Fibroblast of skin of abdomen (primary cell): ENCODE results near the gene ADM5.

Experiments
- DNase-seq: peaks from one replicate; pipeline ENCODE4 v3.0.0-alpha.2; 2013

Gene ADM5

GRCh38 chr19:49680421-49681351 lies 8.7 kb upstream of the ADM5 start:
- DNase-seq = peak; percentile 79

- DNase-seq = no peak
Measured at GRCh38 chr19:49681830-49682229, 7.6 kb upstream of the ADM5 start.

DNA sequence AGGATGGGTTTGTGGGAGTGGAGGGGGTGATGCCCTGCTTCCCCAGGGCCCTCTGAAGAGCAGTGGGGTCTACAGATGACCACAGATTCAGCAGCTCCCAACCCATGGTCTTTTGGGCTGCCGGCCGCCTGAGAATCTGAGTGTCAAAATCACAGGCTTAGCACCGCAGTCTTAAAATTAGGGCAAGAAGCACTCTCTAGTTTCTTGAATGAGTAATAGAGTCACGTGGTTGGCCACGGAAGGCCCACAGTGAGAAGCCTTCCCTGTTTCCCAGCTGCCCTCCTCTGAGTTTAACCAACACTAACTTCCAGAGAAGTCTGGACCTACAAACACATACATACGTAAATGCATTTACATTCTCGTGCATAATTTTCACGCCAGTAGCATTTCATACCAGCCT lies 7.1 kb upstream of the ADM5 start:
- no peak for DNase-seq

DNA sequence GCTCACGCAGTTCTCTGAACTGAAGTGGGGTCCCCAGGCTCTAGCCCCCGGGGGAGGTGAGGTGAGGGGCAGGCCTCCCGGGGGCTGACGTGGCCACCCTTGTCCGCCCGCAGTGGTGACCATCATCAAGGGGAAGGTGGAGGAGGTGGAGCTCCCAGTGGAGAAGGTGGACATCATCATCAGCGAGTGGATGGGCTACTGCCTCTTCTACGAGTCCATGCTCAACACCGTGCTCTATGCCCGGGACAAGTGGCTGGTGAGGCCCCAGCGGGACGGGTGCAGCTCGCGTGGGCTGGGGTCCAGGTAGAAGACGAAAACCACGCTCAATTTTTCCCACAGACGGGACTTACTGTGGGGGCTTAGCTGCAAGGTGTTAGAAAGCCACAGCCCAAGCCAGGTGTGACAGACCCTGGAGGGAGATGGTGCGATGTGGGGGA lies 5.6 kb upstream of the ADM5 start:
- no peak for DNase-seq

- no peak for DNase-seq
Measured at GRCh38 chr19:49684251-49684982, 5.0 kb upstream of the ADM5 start.

DNA sequence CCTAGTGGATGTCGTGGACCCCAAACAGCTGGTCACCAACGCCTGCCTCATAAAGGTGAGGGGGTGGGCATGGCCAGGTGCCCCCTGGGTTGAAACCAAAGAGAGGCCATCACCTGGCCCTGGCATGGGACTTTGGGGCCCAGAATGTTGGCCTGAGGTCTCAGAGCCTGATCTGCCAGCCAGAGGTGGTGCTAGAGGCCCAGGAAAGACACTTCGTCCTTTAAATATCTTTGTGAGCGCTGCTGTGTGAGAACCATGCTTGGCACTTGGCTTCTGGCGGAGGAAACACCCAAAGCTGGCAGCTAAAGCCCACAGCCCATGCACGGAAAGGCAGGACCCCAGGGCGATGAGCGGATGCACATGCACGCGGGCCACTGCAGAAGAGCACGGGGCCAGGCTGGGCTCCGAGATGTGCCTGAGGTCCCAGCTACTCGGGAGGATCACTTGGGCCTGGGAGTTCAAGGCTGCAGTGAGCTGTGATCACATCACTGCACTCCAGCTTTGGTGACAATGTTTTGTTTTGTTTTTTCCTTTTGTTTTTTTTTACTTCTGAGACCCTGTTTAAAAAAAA lies 4.3 kb upstream of the ADM5 start:
- DNase-seq = no peak

- DNase-seq = no peak
Measured at GRCh38 chr19:49685845-49686332, 3.5 kb upstream of the ADM5 start.

DNA sequence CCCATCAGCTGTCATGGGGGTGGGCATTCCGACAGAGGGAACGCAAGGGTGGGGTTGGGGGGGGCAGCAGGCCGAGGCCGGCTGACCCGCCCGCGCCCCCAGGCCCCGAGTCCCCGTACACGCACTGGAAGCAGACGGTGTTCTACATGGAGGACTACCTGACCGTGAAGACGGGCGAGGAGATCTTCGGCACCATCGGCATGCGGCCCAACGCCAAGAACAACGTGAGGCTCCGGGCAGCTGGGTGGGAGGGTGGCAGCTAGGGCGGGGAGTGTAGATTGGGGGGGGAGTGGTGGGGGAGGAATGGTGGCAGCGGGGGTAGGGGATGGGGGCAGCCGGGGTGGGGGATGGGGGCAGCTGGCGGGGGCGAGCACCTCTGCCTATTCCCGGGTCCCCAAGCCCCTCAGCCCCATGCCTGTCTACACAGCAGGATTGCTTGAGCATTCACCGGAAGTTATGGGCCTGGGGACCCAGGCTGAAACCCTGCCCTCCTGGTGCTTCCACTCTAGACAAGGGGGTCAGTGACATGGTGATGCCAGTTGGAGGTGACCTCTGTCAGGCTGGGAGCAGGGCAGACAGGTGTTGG lies 2.8 kb upstream of the ADM5 start:
- no peak for DNase-seq

- DNase-seq = no peak
Measured at GRCh38 chr19:49687150-49687549, 2.2 kb upstream of the ADM5 start.

GRCh38 chr19:49687566-49688316 lies 1.7 kb upstream of the ADM5 start:
- DNase-seq = no peak

GRCh38 chr19:49688531-49689132 lies 762 bp upstream of the ADM5 start:
- no peak for DNase-seq

DNA sequence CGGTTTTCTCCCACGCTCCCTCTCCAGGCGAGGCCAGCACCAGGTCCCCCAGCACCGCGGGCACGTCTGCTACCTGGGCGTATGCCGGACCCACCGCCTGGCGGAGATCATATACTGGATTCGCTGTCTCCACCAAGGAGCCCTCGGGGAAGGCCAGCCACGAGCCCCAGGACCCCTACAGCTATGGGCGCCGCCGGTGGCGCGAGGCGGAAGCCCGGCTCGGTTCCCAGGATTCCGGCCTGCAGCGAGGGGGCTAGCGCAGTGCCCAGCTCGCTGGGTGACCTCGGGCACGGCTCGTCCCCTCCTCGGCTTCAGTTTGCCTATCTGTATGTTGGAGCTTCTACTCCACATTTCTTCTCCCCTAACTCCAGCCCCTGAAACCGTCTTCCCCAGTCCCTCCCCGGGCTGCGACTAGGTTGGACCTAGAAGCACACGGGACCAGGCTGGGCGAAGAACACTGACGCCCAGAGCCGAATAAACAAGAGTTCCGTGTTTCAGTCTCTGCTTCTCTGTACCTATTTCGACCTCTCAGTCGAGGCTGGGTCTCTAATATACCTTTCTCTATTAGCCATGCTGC lies 773 bp downstream of the ADM5 start:
- DNase-seq = no peak

DNA sequence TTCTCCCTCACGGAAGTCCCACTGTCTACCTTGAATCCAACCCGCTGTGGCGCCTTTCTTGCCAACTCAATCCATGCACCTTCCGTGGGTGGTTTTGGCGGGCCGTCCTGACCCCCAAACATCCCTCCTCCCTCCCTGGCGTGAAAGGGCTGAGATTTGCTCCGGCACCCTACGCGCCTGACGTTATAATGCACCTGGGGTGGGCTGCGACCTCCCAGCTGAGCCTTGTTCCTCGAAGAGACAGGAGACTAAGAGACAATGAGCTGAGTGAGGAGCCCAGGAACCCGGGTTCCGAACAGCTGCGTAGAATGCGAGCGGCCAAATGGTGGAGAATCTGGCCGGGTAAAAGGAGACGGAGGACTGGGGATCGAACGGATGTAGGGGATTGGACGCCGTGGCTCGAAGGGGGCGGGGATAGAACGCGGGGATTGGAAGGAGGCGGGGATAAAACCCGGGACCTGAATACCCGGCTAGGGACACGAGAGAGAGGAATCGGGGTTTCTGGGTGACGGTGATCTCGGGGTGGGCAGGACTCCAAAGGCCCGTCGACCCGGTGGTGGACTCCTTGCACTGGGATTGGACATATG lies 1.4 kb downstream of the ADM5 start, which contains the start of gene CPT1C:
Gene CPT1C, plus strand, starts transcription at position 461 of the 587 bp plus-strand sequence. CDS start 1,137 bp downstream, outside the sequence.
- peak; percentile 86 for DNase-seq

DNA sequence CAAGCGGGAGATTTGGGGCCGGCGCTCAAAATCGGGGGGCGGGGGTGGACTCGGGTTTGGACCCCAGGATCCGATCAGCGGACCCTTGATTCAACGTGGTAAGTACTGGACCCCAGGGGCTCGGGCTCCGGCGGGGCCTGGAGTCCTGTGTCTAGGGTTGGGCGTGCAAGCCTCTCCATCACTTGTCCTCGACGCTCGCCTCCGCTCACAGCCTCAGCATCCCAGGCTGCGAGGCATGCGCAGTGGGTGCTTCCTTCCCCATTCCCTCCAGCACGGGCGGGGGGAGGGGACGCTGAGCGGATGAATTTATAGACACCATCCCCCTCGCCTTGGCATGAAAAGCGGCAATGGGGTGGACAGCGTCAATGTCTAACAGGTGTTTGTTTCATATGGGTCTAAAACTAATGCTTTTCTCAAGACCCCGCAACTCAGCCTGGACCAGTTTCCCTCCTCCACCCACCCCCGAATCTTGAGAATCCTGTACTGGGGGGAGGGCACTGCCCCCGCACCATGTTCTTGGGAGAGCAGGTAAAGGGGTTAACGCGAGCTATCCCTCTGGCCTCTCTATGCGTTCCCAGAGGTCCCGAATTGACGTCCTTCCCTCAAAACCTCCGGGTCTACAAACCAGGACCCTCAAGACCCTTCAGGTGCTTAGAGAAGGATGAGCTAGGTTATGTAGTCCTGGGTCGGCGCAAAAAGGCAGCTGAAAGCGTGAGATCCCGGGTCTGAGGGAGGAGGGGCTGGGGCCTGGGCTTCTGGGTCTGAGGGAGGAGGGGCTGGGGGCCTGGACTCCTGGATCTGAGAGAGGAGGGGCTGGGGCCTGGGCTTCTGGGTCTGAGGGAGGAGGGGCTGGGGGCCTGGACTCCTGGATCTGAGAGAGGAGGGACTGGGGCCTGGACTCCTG lies 2.1 kb downstream of the ADM5 start:
- peak; percentile 85 for DNase-seq

DNA sequence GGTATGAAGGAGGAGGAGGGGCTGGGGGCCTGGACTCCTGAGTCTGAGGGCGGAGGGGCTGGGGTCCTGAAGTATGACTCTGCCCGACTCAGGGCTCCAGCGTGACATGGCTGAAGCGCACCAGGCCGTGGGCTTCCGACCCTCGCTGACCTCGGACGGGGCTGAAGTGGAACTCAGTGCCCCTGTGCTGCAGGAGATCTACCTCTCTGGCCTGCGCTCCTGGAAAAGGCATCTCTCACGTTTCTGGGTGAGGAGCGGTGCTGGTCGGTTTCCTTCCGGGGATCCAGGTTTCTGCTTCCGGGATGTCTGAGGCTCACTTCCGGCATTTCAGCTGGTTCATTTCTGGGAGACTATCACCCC lies 2.7 kb downstream of the ADM5 start:
- DNase-seq = no peak

DNA sequence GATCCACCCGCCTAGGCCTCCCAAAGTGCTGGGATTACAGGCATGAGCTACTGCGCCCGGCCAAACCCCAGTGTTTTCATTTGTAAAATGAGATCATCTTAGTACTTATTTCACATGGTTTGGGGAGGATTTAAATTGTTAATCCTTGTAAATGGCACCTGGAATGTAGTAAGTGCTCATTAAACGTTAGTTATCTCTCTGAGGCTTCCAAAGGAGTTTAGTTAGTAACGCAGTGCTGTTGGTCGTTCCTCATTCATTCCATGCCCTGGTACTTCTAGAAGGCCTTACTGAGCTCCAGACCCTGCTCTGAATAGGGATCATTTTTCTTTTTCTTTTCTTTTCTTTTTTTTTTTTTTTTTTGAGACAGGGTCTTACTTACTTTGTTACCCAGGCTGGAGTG lies 6.7 kb downstream of the ADM5 start:
- no peak for DNase-seq

DNA sequence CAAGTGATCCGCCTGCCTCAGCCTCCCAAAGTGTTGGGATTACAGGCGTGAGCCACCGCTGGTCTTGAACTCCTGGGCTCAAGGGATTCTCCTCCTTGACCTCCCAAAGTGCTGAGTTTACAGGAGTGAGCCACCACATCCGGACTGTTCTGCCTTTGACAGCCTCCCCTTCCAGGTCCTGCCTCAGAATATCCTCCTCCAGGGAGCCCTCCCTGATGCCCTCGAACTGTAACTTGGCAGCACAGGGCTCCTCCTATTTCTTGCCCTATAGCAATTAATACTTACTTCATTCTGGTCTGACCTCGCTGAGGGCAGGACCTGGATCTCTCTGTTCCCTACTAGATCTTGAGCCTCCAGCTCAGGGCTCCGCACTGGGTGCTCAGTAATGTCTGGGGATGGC lies 7.5 kb downstream of the ADM5 start:
- DNase-seq = no peak

GRCh38 chr19:49699364-49699763 lies 10.0 kb downstream of the ADM5 start:
- no peak for DNase-seq

- no peak for DNase-seq
Measured at GRCh38 chr19:49700563-49700962, 11.2 kb downstream of the ADM5 start.
